ENCODE measurements around the gene MALRD1.

DNA sequence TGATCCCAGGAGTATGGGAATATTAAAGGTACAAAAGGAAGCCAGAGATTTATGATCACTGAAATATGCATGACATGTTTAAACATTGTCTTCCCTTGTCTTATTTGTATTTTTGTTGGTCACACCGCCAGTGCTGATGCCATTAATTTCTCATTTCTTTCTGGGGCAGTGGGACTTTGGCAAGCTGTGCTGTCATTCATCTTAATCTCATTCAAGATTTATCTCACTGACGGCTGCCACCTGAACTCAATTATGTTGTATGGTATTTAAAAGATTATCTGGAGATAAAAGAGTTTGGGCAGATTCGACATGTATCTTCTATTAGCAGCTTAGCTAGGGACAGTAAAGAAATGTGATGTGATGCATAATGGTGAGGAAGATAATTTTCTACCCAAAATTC is 482.7 kb downstream of the MALRD1 start:
- TF ChIP-seq POLR2A (IDR thresholded peaks at IDR 0.05; ENCODE audit: low read length) (no peak), GATA1 (IDR thresholded peaks at IDR 0.05; ENCODE audit: low read depth, low read length) (no peak)

Data from erythroblast (primary cell).